Thyroid gland (tissue), 4 donors: ENCODE measurements around the gene MAX.

Experiments used
- CTCF ChIP-seq, 6 experiments: fragments of 200-600 bp in 3 of 6; fragments of 450-650 bp in 3 of 6; sonication (generic) in 3 of 6; IDR thresholded peaks; one replicate each; pipeline ENCODE4 v1.5.1; 2016 to 2019; ENCODE audit warnings: antibody characterized with exemption in 6 of 6, mild to moderate bottlenecking in 2 of 6, inconsistent platforms in 1 of 6, moderate library complexity in 1 of 6
- POLR2A ChIP-seq, 2 donors: fragments of 450-650 bp; IDR thresholded peaks; one replicate each; pipeline ENCODE4 v1.6.1; 2017; ENCODE audit warnings: antibody characterized with exemption in 2 of 2, mild to moderate bottlenecking in 2 of 2, moderate library complexity in 1 of 2

GRCh38 chr14:65131301-65131701, 29.0 kb upstream of the MAX start:
- TF ChIP-seq CTCF (IDR thresholded peaks at IDR 0.05): no peak
- no peak for TF ChIP-seq POLR2A (IDR thresholded peaks at IDR 0.05)
